ENCODE measurements around the gene KIAA0825.

GRCh38 chr5:94627191-94627590 lies 8.8 kb upstream of the KIAA0825 start:
- TF ChIP-seq CTCF (IDR thresholded peaks at IDR 0.05 in 4 of 5, conservative IDR thresholded peaks at IDR 0.05 in 1 of 5): no peak
- no peak for TF ChIP-seq POLR2A (IDR thresholded peaks at IDR 0.05)
